Urinary bladder (tissue), 4 donors: ENCODE results near the gene PIAS4. TPM values are rescaled to one million over a fixed set of nuclear protein-coding genes. Genes with fewer than 3 reads are reported as not detected.

Experiments
- DNase-seq: peaks from one replicate; pipeline ENCODE4 v3.0.0-alpha.2; 2015; ENCODE audit errors: extremely low spot score
- H3K27ac ChIP-seq: one replicate; pipeline ENCODE4 v1.5.1; 2013; ENCODE audit warnings: low read depth, mild to moderate bottlenecking, moderate library complexity
- H3K36me3 ChIP-seq: one replicate; pipeline ENCODE4 v1.6.1; 2013; ENCODE audit warnings: mild to moderate bottlenecking, moderate library complexity; ENCODE audit not compliant: insufficient read depth
- H3K4me1 ChIP-seq: one replicate; pipeline ENCODE4 v1.6.1; 2013; ENCODE audit warnings: mild to moderate bottlenecking, moderate library complexity; ENCODE audit not compliant: insufficient read depth
- H3K4me3 ChIP-seq: one replicate; pipeline ENCODE4 v1.5.1; 2013; ENCODE audit warnings: low read depth, low read length
- WGBS: extraction: QIAGEN DNeasy Blood & Tissue Kit; methylation state at CpG from one replicate; pipeline ENCODE4 v1.1.7; 2013; 5-methylcytosine and 5-hydroxymethylcytosine counted together
- polyA plus RNA-seq: library from polyadenylated mRNA; stranded (reverse); fragments of 200-250 nt; gene quantifications from one replicate; pipeline ENCODE4 v1.2.3, GENCODE V29; 2013
- total RNA-seq: library from RNA; depleted of rRNA; stranded (reverse); fragments of >200 nt; gene quantifications from one replicate; pipeline ENCODE4 v1.2.3, GENCODE V29; 2014
- donor health status: healthy with polysubstance abuse.
- donor health status: healthy.

PIAS4 gene
- total and polyA plus RNA-seq, 2 donors: 20.2 to 25.3 TPM

DNA sequence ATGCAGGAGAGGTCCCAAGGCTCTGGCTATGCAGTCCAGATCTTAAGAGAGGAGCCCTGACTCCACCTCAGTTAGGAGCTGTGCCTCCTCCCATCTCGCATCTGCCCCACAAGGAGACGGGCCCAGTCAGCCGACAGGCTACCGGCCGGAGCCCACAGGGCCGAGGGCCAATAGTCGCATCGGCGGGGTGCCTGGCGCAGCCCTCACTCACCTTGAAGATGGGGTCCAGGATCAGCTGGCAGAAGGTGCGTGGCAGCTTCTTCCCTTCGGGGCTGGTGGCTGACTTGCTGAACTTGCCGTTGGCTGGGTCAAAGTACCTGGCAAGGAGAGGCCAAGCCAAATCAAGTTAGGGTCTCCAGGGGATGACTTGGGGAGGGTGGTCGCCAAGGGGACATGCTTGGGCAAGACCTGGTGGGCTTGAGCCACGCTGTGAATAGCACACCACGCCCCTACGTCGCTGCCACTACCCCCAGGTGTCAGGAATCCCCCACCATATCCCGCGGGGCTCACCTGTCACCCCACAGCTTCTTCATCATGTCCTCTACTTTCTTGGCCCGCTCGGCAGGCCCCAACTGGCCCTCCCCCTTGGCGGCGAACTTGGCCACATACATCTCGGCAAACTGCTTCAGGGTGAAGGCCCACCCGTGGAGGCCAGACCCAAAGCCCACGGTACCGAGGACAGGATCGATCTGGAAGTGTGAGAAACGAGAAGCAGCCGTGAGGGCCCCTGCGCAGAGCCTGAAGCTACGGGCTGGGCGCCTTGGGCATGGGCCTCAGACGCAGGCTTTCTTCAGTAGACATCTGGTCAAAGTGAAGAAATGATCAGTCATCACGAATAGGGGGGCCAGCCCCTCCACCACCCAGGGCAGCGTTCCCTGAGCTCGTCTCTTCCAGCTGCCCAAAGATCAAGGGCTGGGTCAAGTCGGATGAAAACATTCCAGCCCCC, 25.5 kb upstream of the PIAS4 start:
- DNase-seq: no peak
- H3K4me3 ChIP-seq: no peak overlapping the region
- no peak overlapping the region for H3K27ac ChIP-seq
- 84% methylated on average over 39 of the region's 39 CpGs for WGBS
- no peaks in the 10 kb centered on the region for H3K4me1 ChIP-seq
- peaks cover 35% of the 10 kb centered on the region for H3K36me3 ChIP-seq

DNA sequence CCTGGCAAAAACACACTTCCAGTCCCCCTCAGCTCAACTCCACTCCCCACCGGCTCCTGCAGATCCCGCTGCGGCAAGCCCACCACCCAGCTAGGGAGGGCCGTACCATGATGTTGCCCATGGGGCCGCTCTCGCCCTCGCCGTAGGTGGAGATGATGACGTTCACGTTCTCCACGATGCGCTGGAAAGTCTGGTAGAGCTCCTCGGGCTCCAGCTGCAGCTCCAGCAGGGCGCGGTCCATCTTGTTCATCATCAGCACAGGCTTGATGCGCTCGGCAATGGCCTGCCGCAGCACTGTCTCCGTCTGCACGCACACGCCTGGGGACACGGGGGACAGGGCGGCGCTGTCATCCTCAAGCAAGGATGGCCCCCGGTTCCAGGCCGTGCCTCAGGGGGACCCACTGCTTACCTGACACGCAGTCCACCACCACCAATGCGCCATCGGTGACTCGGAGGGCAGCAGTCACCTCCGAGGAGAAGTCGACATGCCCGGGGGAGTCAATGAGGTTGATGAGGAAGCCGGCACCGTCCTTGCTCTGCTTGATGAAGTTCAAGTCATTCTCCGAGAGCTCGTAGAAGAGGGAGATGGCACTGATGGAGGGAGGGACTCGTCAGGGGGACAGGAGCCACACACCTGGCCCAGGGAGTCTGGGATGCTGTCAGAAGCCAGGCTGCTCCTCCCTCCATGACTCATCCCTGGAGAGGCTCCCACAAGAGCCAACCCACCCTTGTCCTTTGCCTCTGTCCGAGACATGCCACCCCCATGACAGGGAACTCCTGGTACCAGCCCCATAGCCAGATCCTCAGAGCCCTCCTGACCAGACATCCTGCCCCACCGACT, 24.6 kb upstream of the PIAS4 start:
- DNase-seq: no peak
- no peak overlapping the region for H3K4me3 ChIP-seq
- H3K27ac ChIP-seq: no peak overlapping the region
- H3K36me3 ChIP-seq: peaks cover 30% of the 10 kb centered on the region
- 82% methylated on average over 40 of the region's 40 CpGs for WGBS
- peaks cover 1% of the 10 kb centered on the region for H3K4me1 ChIP-seq

DNA sequence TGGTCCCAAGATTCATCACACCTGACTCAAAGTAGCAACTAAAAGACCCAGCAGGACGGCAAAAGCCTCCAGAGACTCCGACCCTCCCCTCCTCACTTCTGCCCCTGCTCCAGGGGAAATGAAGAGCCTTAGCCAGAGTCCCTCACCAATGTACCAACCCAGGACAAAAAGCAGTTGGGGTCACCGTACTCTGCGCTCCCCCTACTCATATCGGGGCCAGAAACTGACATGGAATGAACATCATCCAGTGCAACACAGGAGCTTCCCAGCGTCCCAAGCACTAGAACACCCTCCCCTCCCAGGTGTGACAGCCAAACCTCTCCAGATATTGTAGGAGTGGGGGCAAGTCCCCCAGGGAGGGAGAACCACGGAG, 24.0 kb upstream of the PIAS4 start:
- H3K4me3 ChIP-seq: no peak overlapping the region
- 63% methylated on average over 7 of the region's 7 CpGs for WGBS
- peaks cover 1% of the 10 kb centered on the region for H3K4me1 ChIP-seq
- no peak for DNase-seq
- H3K27ac ChIP-seq: no peak overlapping the region
- H3K36me3 ChIP-seq: peaks cover 29% of the 10 kb centered on the region

DNA sequence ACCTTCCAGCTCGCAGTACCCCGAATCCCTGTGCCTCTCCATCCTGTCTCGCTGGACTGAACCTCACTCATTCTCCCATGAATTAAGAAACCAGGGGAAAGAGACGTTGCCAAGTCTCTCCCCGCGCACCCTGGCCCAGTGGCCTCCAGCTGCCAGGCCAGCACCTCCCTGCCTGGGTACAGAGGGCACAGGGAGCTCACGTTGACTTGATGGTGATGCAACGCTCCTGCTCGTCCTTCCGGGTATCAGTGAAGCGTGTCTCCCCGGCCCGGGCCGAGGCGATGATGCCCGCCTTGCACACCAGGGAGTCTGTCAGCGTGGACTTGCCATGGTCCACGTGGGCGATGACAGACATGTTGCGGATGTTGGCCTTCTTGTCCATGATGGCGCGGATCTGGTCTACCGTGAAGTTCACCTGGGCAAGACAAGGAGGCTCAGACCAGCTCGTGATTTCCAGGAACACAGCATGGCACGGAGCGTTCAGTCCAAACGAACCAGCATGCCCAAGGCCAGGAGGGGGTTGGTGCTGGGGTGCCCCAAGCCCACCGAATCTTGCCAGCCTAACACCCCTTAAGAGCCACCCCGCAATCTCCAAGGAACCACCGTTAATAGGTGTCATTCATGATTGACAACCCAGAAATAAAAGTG, 23.5 kb upstream of the PIAS4 start:
- Histone ChIP-seq H3K4me3 (peak overlapping the region; percentile 85), H3K27ac (peak overlapping the region; percentile 44), H3K4me1 (peaks cover 1% of the 10 kb centered on the region), H3K36me3 (peaks cover 29% of the 10 kb centered on the region)
- no peak for DNase-seq
- 19% methylated on average over 30 of the region's 30 CpGs for WGBS

DNA sequence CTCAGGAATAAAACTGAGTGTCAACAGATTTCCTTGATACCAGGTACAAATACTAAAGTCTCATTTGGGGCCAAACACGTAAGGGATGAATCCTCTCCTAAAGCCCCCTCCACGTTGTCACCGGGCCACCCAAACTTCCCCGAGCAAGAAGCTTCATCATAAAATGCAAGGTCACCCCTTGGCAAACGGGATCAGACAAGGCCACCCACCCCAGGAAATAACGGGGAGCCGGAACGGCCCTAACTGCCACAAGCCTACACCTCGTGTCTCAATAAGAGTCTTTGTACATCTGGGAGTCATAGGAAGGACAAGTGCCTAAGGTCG, 23.0 kb upstream of the PIAS4 start:
- peaks cover 24% of the 10 kb centered on the region for H3K36me3 ChIP-seq
- peak overlapping the region; percentile 98 for H3K27ac ChIP-seq
- WGBS: under 1% methylated on average over 10 of the region's 10 CpGs
- peaks cover 1% of the 10 kb centered on the region for H3K4me1 ChIP-seq
- no peak for DNase-seq
- peak overlapping the region; percentile 85 for H3K4me3 ChIP-seq

DNA sequence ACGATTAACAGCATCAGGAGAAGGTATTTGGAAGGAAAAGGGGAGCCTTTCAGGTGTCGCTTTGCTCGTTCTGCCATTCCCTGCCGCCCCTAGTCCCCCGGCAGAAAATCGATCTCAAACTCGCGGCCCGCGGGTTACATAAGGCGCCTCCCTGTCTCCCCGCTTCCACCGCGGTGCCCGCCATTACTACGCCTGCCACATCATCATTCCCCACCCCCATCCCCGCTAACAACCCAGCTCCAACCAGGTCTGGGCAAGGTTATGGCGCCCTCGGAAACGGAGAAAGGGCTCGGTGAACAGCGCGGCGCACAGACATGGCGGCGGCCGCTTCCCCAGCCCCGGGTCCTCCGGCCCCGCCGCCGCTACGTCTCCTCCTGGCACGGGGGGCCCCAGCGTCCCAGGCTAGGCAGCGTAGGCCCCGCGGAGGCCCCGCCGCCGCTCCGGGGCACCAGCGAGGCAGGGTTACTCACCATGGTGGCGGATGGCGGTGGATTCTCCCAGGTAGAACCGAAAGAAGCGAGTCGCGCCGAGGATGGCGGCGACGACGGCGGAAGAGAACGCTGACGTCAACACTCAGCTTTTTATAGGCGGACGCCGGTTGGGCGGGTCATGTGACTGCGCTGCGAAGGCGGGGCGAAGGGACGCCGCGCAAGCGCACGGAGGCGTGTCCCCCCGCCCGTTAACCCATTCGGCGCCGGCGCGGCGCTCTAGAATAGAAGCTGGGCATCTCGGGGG, 22.5 kb upstream of the PIAS4 start, which contains the start of gene EEF2:
EEF2 (minus strand) TSS at position 556 of the 735 bp plus-strand sequence; CDS start at position 473, 83 bp downstream.
- DNase-seq: peak; percentile 79
- H3K4me1 ChIP-seq: peaks cover 1% of the 10 kb centered on the region
- peaks cover 23% of the 10 kb centered on the region for H3K36me3 ChIP-seq
- peak within 1 kb of the TSS; percentile 98 for H3K27ac ChIP-seq
- under 1% methylated on average over 80 of the region's 80 CpGs for WGBS
- H3K4me3 ChIP-seq: peak within 1 kb of the TSS; percentile 85

DNA sequence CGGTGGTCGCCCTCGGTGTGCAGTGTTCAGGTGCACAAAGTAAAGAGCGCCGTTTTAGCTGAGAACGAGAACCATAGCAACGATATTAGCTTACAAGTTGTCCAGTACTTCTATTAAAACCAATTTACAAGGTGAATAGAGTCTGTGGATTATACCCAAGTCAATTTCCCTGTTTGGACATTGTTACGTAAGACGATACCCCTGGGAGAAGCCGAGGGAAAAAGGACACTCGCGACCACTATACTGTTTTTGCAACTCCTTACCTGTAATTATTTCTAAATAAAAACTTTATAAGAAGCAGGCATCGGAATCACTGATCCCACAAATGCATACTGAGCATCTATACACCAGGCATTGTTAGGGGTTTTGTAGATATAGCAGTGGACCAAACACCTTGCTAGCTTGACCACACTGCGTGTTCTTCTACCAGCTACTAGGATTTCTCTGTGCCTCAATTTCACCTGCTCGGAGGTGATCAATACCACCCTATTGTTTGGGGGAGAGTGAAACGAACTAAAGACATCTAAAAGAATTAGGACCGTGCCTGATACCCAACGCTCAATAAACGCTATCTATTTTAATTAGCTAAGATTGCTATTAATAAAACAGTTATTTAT, 21.8 kb upstream of the PIAS4 start:
- DNase-seq: no peak
- Histone ChIP-seq H3K27ac (no peak overlapping the region), H3K4me3 (peak overlapping the region; percentile 6), H3K36me3 (peaks cover 16% of the 10 kb centered on the region), H3K4me1 (peaks cover 1% of the 10 kb centered on the region)
- 5% methylated on average over 19 of the region's 19 CpGs for WGBS

DNA sequence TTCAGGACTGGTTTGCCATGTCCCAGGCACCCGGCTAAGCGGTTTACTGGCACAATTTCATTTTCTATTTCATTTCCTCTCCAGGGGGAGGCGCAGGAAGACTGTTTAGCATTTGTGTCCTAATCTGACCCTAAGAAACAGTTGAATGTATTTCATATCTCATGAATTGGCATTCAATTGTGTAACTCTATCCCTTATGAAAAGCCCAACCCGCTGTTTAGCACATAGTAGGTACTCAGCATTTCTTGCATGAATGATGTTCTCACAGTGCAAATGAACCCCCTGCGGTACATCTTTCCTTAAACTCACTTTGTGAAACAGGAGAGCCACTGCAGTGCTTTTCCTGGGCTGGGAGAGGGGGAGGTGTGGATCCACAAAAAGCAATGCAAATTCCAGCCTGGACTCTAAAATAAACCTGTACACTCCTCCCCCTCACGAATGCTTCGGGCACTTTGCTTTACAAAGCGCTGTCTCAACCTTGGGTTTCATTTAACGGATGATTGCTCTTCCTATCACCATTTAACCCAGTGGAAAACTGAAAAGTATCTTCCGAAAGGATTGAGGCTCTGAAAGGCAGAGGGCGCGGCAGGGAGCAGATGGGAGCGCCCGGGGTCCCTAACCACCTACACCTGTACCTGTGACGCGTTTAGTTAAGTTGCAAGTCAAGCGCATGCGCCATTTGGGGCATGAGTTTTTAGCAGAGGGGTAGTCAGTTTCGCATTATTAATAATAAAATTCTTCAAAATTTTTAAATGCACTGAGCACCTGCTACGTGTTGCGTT, 21.1 kb upstream of the PIAS4 start:
- no peak overlapping the region for H3K4me3 ChIP-seq
- H3K27ac ChIP-seq: no peak overlapping the region
- peaks cover 9% of the 10 kb centered on the region for H3K36me3 ChIP-seq
- DNase-seq: no peak
- WGBS: 3% methylated on average over 21 of the region's 21 CpGs
- H3K4me1 ChIP-seq: peaks cover 1% of the 10 kb centered on the region

DNA sequence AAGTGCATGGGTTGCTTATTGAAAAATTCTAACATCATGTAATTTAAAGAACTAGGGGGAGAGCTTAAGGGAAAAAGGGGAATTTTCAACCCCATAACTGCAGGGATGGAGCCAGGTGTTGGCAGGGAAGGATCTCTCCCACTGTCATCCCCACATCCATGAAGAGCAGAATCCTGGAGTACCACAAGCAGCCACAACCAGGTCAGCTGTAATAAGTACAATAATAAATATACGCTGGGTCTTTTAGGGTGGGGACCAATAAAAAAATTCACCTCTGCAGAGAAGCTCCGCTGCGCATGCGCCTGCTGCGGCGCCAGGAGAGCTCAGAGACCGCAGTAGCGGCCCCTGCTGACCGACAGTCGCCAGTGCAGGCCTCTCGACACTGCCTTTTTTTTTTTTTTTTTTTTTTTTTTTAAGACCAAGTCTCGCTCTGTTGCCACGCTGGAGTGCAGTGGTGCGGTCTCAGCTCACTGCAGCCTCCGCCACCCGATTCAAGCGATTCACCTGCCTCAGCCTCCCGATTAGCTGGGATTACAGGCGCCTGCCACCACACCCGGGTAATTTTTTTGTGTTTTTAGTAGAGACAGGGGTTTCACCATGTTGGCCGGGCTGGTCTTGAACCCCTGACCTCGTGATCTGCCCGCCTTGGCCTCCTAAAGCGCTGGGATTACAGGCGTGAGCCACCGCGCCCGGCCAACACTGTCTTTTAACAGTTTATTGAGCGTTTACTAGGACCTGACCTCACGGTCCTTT, 19.7 kb upstream of the PIAS4 start:
- Histone ChIP-seq H3K4me3 (no peak overlapping the region), H3K4me1 (peaks cover 1% of the 10 kb centered on the region), H3K36me3 (no peaks in the 10 kb centered on the region), H3K27ac (no peak overlapping the region)
- DNase-seq: no peak
- WGBS: 9% methylated on average over 30 of the region's 30 CpGs

DNA sequence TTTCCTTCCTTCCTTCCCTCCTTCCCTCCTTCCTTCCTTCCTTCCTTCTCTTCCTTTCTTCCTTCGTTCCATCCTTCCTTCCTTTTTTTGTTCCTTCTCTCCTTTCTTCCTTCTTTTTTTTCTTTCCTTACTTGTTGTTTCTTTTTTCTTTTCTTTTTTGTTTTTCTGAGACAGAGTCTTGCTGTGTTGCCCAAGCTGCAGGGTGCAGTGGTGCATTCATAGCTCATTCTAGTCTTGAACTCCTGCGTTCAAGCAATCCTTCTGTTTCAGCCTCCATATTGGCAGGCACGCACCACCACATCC, 16.8 kb upstream of the PIAS4 start:
- Histone ChIP-seq H3K4me1 (peaks cover 1% of the 10 kb centered on the region), H3K36me3 (no peaks in the 10 kb centered on the region), H3K27ac (no peak overlapping the region), H3K4me3 (no peak overlapping the region)
- 80% methylated on average over 3 of the region's 3 CpGs for WGBS
- no peak for DNase-seq

DNA sequence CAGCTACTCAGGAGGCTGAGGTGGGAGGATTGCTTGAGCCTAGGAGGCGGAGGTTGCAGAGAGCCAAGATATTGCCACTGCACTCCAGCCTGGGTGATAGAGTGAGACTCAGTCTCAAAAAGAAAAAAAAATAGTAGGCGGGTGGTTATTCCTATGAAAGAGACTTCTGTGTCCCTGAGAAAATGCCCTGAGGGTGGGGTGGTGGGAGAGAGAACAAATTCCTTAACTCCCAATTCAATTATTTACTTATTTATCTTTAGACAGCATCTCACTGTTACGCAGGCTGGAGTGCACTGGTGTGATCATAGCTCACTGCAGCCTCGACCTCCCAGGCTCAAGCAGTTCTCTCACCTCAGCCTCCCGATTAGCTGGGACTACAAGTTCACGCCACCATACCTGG, 11.9 kb upstream of the PIAS4 start:
- no peak for DNase-seq
- H3K4me3 ChIP-seq: no peak overlapping the region
- 80% methylated on average over 6 of the region's 6 CpGs for WGBS
- H3K4me1 ChIP-seq: no peaks in the 10 kb centered on the region
- H3K27ac ChIP-seq: no peak overlapping the region
- no peaks in the 10 kb centered on the region for H3K36me3 ChIP-seq
